HepG2 (cell line): ENCODE results near the gene STRBP. TPM values are rescaled to one million over a fixed set of nuclear protein-coding genes. Genes with fewer than 3 reads are reported as not detected.

ENCODE experiments used
- ATAC-seq: fragments of 200-7000 bp; cut with Tn5 transposase; 3 replicates; pipeline ENCODE4 v1.9.1; 2020; ENCODE audit warnings: mild to moderate bottlenecking, moderate library complexity
- BruUV-seq: library from RNA; stranded (reverse); fragments of 400-500 nt; replicated peaks from 2 replicates; lab custom pipeline; 2021; lab: Mats Ljungman, UMichigan
- CTCF ChIA-PET: fragments of 300-600 bp; formaldehyde crosslinking; extraction: SDS; loops from one replicate; lab custom pipeline; 2021; ENCODE audit warnings: low total read pairs, inconsistent platforms, low intra/inter-chr PET ratio; lab: Yijun Ruan, JAX
- POLR2A ChIA-PET: fragments of 350-600 bp; sonication (Branson Sonifier 250); formaldehyde crosslinking; loops from one replicate; lab custom pipeline; 2020; ENCODE audit warnings: antibody characterized with exemption, inconsistent platforms; lab: Yijun Ruan, JAX
- DNase-seq: peaks from one replicate; pipeline ENCODE4 v3.0.0-alpha.2; 2015; ENCODE audit warnings: low spot score
- FAIRE-seq: peaks from 3 replicates; lab custom pipeline; 2011; peaks lifted over from hg19 to GRCh38; lab: Jason Lieb, UNC
- H2AFZ ChIP-seq: one replicate; pipeline ENCODE4 v1.6.1; 2011; ENCODE audit warnings: low read length, inconsistent platforms
- H3K27ac ChIP-seq: fragments of 300-600 bp; 3 replicates; pipeline ENCODE4 v1.8.0; 2011; ENCODE audit warnings: mixed run types, mild to moderate bottlenecking, mixed read lengths, low read length, inconsistent platforms; ENCODE audit not compliant: insufficient read depth; ENCODE audit errors: extremely low read length
- H3K27me3 ChIP-seq, 2 experiments: fragments of 200-600 bp in 1 of 2; 2 replicates in 1 of 2; 3 replicates in 1 of 2; pipeline versions ENCODE4 v1.6.0 to v1.8.0; 2011; ENCODE audit warnings: low read length in 2 of 2, mild to moderate bottlenecking in 2 of 2, moderate library complexity in 2 of 2, inconsistent platforms in 1 of 2; ENCODE audit not compliant: insufficient read depth in 2 of 2, control insufficient read depth in 1 of 2
- H3K36me3 ChIP-seq, 2 experiments: fragments of 200-600 bp in 1 of 2; replicated peaks in 1 of 2; 2 replicates in 1 of 2; 3 replicates in 1 of 2; pipeline versions ENCODE4 v1.5.1 to v1.8.0; 2011; ENCODE audit warnings: low read length in 2 of 2, inconsistent platforms in 1 of 2; ENCODE audit not compliant: insufficient read depth in 2 of 2, control insufficient read depth in 1 of 2
- H3K4me1 ChIP-seq: 2 replicates; pipeline ENCODE4 v1.5.1; 2012; ENCODE audit warnings: low read length, inconsistent platforms; ENCODE audit not compliant: insufficient read depth
- H3K4me2 ChIP-seq: 2 replicates; pipeline ENCODE4 v1.6.0; 2011; ENCODE audit warnings: low read depth, low read length, inconsistent platforms
- H3K4me3 ChIP-seq, 3 experiments: fragments of 200-600 bp in 1 of 3; sonication (generic), shearing (Covaris generic) in 1 of 3; replicated peaks in 1 of 3; 2 replicates each; pipeline ENCODE4 v1.5.1; 2011 to 2016; ENCODE audit warnings: low read length in 3 of 3, inconsistent platforms in 2 of 3, low read depth in 2 of 3, mild to moderate bottlenecking in 2 of 3, control low read depth in 1 of 3, mixed read lengths in 1 of 3; ENCODE audit not compliant: insufficient read depth in 1 of 3
- H3K79me2 ChIP-seq: one replicate; pipeline ENCODE4 v1.6.1; 2011; ENCODE audit warnings: low read length, inconsistent platforms; ENCODE audit not compliant: insufficient read depth
- H3K9ac ChIP-seq: 2 replicates; pipeline ENCODE4 v1.6.0; 2011; ENCODE audit warnings: mild to moderate bottlenecking, low read depth, low read length, inconsistent platforms; ENCODE audit not compliant: insufficient read depth
- H3K9me3 ChIP-seq: 2 replicates; pipeline ENCODE4 v1.5.1; 2012; ENCODE audit warnings: mild to moderate bottlenecking, low read length
- H4K20me1 ChIP-seq: 2 replicates; pipeline ENCODE4 v1.6.0; 2011; ENCODE audit warnings: inconsistent platforms, mild to moderate bottlenecking, low read length, moderate library complexity; ENCODE audit not compliant: insufficient read depth
- AHDC1 ChIP-seq: sonication (generic); formaldehyde crosslinking; IDR thresholded peaks from 2 replicates; pipeline ENCODE4 v1.5.1; 2020; ENCODE audit warnings: mild to moderate bottlenecking, missing genetic modification reagents, borderline replicate concordance
- KDM1A ChIP-seq: IDR thresholded peaks from 2 replicates; pipeline ENCODE4 v1.6.1; 2016; ENCODE audit warnings: missing compliant biosample characterization
- MIER2 ChIP-seq: IDR thresholded peaks from 2 replicates; pipeline ENCODE4 v1.6.1; 2016; ENCODE audit warnings: missing biosample characterization, missing genetic modification reagents
- ZNF629 ChIP-seq: sonication (generic); formaldehyde crosslinking; conservative IDR thresholded peaks from 2 replicates; pipeline ENCODE4 v1.5.0; 2020; ENCODE audit warnings: missing genetic modification reagents
- WGBS: methylation state at CpG from one replicate; pipeline ENCODE4 v1.1.6; 2017; ENCODE audit warnings: low lambda C conversion rate; 5-methylcytosine and 5-hydroxymethylcytosine counted together
- in situ Hi-C: cut with HindIII; loops from 2 replicates; pipeline ENCODE4 v1.10.0; 2017; ENCODE audit warnings: low pct_unique_long_range_greater_than_20kb; ENCODE audit not compliant: extremely low pct_ligation_motif_present
- intact Hi-C: fragments of 100-400 bp; cut with micrococcal nuclease; formaldehyde crosslinking; loops from one replicate; pipeline ENCODE4 v1.10.0; 2022; ENCODE audit not compliant: unreplicated experiment
- polyA plus RNA-seq, 8 experiments: library from polyadenylated mRNA; depleted of rRNA in 3 of 8; stranded (reverse) in 7 of 8; unstranded in 1 of 8; fragments of >200 nt; fragmentation: Illumina TruSeq in 4 of 8; extraction: Trizol in 4 of 8; gene quantifications; 2 replicates each; pipeline versions ENCODE4 v1.2.1 to v1.2.3, GENCODE V29; 2011 to 2016; ENCODE audit warnings: low read depth in 4 of 8, missing spikeins in 1 of 8, mixed read lengths in 1 of 8; ENCODE audit not compliant: insufficient read depth in 1 of 8
- total RNA-seq, 5 experiments: library from RNA; depleted of rRNA; stranded (reverse); fragments of >200 nt; fragmentation: Illumina TruSeq; extraction: Trizol; gene quantifications; 2 replicates each; pipeline ENCODE4 v1.2.3, GENCODE V29; 2016; ENCODE audit warnings: low read depth in 1 of 5
- TF ChIP-seq, protein P1 (sequence below), 2 experiments: IDR thresholded peaks; 2 replicates each; pipeline ENCODE4 v1.6.1; 2011 to 2012; ENCODE audit warnings: low read length in 2 of 2, borderline replicate concordance in 1 of 2, low read depth in 1 of 2, mild to moderate bottlenecking in 1 of 2, moderate library complexity in 1 of 2

STRBP gene
- total and polyA plus RNA-seq, 2 of the 13 experiments (the other 11 are each of a cell fraction or from before 2014, with no cell fraction given) = 14.5 to 38.5 TPM

- H2AFZ ChIP-seq = no peak overlapping the region
- no peaks in the 10 kb centered on the region for H3K79me2 ChIP-seq
- no peak for FAIRE-seq
- no peak for ATAC-seq
- H4K20me1 ChIP-seq = no peaks in the 10 kb centered on the region
- no peak overlapping the region for H3K27ac ChIP-seq
- in situ Hi-C loops = no loop called here
- TF ChIP-seq KDM1A (CRISPR knock-in tag) (peak; percentile 63; the same call in 1 of the 2 replicates), MIER2 (CRISPR knock-in tag) (peak; percentile 84), AHDC1 (CRISPR knock-in tag) (no peak), ZNF629 (CRISPR knock-in tag) (peak; percentile 91)
- TF ChIP-seq, protein P1, sequence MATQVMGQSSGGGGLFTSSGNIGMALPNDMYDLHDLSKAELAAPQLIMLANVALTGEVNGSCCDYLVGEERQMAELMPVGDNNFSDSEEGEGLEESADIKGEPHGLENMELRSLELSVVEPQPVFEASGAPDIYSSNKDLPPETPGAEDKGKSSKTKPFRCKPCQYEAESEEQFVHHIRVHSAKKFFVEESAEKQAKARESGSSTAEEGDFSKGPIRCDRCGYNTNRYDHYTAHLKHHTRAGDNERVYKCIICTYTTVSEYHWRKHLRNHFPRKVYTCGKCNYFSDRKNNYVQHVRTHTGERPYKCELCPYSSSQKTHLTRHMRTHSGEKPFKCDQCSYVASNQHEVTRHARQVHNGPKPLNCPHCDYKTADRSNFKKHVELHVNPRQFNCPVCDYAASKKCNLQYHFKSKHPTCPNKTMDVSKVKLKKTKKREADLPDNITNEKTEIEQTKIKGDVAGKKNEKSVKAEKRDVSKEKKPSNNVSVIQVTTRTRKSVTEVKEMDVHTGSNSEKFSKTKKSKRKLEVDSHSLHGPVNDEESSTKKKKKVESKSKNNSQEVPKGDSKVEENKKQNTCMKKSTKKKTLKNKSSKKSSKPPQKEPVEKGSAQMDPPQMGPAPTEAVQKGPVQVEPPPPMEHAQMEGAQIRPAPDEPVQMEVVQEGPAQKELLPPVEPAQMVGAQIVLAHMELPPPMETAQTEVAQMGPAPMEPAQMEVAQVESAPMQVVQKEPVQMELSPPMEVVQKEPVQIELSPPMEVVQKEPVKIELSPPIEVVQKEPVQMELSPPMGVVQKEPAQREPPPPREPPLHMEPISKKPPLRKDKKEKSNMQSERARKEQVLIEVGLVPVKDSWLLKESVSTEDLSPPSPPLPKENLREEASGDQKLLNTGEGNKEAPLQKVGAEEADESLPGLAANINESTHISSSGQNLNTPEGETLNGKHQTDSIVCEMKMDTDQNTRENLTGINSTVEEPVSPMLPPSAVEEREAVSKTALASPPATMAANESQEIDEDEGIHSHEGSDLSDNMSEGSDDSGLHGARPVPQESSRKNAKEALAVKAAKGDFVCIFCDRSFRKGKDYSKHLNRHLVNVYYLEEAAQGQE (IDR thresholded peaks at IDR 0.05; ENCODE audit: borderline replicate concordance in 1 of 2, low read depth in 1 of 2, low read length in 2 of 2) = peak; percentile 38 to 91
- WGBS = 59% methylated on average over 4 of the region's 4 CpGs
- no peak overlapping the region for H3K9ac ChIP-seq
- H3K27me3 ChIP-seq = peaks cover 1 to 5% of the 10 kb centered on the region in 2 experiments; a peak in 2 of 5 replicates
- BruUV-seq = no TSS peak
- no peaks in the 10 kb centered on the region for H3K9me3 ChIP-seq
- no peak for DNase-seq
- H3K4me3 ChIP-seq = no peak overlapping the region
- no peak overlapping the region for H3K4me2 ChIP-seq
- ChIA-PET CTCF (no interaction called here), POLR2A (no interaction called here)
- no peaks in the 10 kb centered on the region for H3K36me3 ChIP-seq
- intact Hi-C loops = no loop called here
- H3K4me1 ChIP-seq = peaks cover 6% of the 10 kb centered on the region
Measured at GRCh38 chr9:123291736-123292135, 23.4 kb upstream of the STRBP start.
